K562 (cell line): ENCODE measurements around the gene ARMH1. TPM values are rescaled to one million over a fixed set of nuclear protein-coding genes. Genes with fewer than 3 reads are reported as not detected.

ENCODE experiments used
- ATF4 ChIP-seq: fragments of 450-650 bp; formaldehyde crosslinking; IDR thresholded peaks from 2 replicates; pipeline ENCODE4 v1.4.0; 2022; ENCODE audit warnings: mild to moderate bottlenecking, moderate library complexity
- CEBPG ChIP-seq, 3 experiments: fragments of 200-800 bp in 1 of 3; sonication (Bioruptor generic) in 1 of 3; sonication (generic) in 1 of 3; formaldehyde crosslinking in 1 of 3; IDR thresholded peaks in 2 of 3; conservative IDR thresholded peaks in 1 of 3; 2 replicates each; pipeline versions ENCODE4 v1.6.1 to v1.8.0; 2016 to 2022; ENCODE audit warnings: missing compliant biosample characterization in 2 of 3, missing genetic modification characterization in 2 of 3, mild to moderate bottlenecking in 1 of 3, missing genetic modification reagents in 1 of 3
- CREB3 ChIP-seq: fragments of 450-650 bp; conservative IDR thresholded peaks from 2 replicates; pipeline ENCODE4 v1.6.1; 2016; ENCODE audit warnings: missing genetic modification characterization, low read depth, mild to moderate bottlenecking, missing compliant biosample characterization, moderate library complexity
- KDM1A ChIP-seq, 2 experiments: fragments of 450-650 bp; IDR thresholded peaks; 2 replicates each; pipeline ENCODE4 v1.6.1; 2016; ENCODE audit warnings: mild to moderate bottlenecking in 2 of 2
- NCOA1 ChIP-seq: fragments of 450-650 bp; IDR thresholded peaks from 2 replicates; pipeline ENCODE4 v1.6.1; 2016; ENCODE audit warnings: low read depth
- NR2C2 ChIP-seq, 2 experiments: fragments of 200-800 bp in 1 of 2; sonication (Bioruptor generic) in 1 of 2; sonication (generic) in 1 of 2; formaldehyde crosslinking in 1 of 2; IDR thresholded peaks; 2 replicates each; pipeline versions ENCODE4 v1.6.1 to v1.8.0; 2016 to 2022; ENCODE audit warnings: mild to moderate bottlenecking in 1 of 2, missing compliant biosample characterization in 1 of 2, missing genetic modification characterization in 1 of 2, missing genetic modification reagents in 1 of 2
- SMARCA4 ChIP-seq: fragments of 450-650 bp; IDR thresholded peaks from 2 replicates; pipeline ENCODE4 v1.6.1; 2016
- TBL1XR1 ChIP-seq, 2 experiments: IDR thresholded peaks; 2 replicates each; pipeline ENCODE4 v1.6.1; 2012; ENCODE audit warnings: improper control_type of control experiment in 2 of 2, low read length in 2 of 2, mild to moderate bottlenecking in 1 of 2
- TRIM25 ChIP-seq: fragments of 450-650 bp; IDR thresholded peaks from 2 replicates; pipeline ENCODE4 v1.7.0; 2016; ENCODE audit warnings: borderline replicate concordance
- polyA plus RNA-seq, 8 experiments: library from polyadenylated mRNA; depleted of rRNA in 4 of 8; stranded (reverse) in 5 of 8; unstranded in 3 of 8; fragments of >200 nt; fragmentation: Nextera tagmentation in 2 of 8; fragmentation: Illumina TruSeq in 1 of 8; extraction: Ambion mirVana in 2 of 8; extraction: Trizol in 1 of 8; gene quantifications; 2 replicates each; pipeline versions ENCODE4 v1.2.1 to v1.2.3, GENCODE V29; 2011 to 2014; ENCODE audit warnings: inconsistent platforms in 1 of 8, missing spikeins in 1 of 8
- total RNA-seq, 7 experiments: library from RNA; depleted of rRNA in 6 of 7; stranded (reverse); fragments of >200 nt in 6 of 7; fragmentation: Illumina TruSeq in 2 of 7; extraction: Trizol in 2 of 7; gene quantifications; 2 replicates each; pipeline versions ENCODE4 v1.2.1 to v1.2.3, GENCODE V29; 2011 to 2021; ENCODE audit warnings: low replicate concordance in 1 of 7
- TF ChIP-seq, protein P1 (sequence below): fragments of 250-450 bp; sonication (Bioruptor Pico); IDR thresholded peaks from 2 replicates; pipeline ENCODE4 v1.5.0; 2022; ENCODE audit warnings: mild to moderate bottlenecking
- TF ChIP-seq, protein P2 (sequence below), 2 experiments: fragments of 450-650 bp in 1 of 2; sonication (generic) in 1 of 2; formaldehyde crosslinking in 1 of 2; IDR thresholded peaks; 2 replicates each; pipeline versions ENCODE4 v1.7.1 to v1.9.0; 2016 to 2022; ENCODE audit warnings: inconsistent platforms in 1 of 2, mild to moderate bottlenecking in 1 of 2, missing genetic modification reagents in 1 of 2

The ARMH1 gene
- total and polyA plus RNA-seq, 9 of the 15 experiments (the other 6 are each of a cell fraction or from before 2014, with no cell fraction given): 0.41 TPM; not detected in 8

GRCh38 chr1:44631333-44631646 lies 43.2 kb upstream of the ARMH1 start (continued):
- TF ChIP-seq CEBPG (CRISPR knock-in tag; IDR thresholded peaks at IDR 0.05): 0 out of 2 replicates have a peak, but pooled peaks have one; percentile 42
- no peak for TF ChIP-seq CEBPG (tag; conservative IDR thresholded peaks at IDR 0.05 in 1 of 2, IDR thresholded peaks at IDR 0.05 in 1 of 2)
- no peak for TF ChIP-seq ATF4 (CRISPR knock-in tag)
- TF ChIP-seq SMARCA4: 0 out of 2 replicates have a peak, but pooled peaks have one; percentile 31
- TF ChIP-seq, protein P1, sequence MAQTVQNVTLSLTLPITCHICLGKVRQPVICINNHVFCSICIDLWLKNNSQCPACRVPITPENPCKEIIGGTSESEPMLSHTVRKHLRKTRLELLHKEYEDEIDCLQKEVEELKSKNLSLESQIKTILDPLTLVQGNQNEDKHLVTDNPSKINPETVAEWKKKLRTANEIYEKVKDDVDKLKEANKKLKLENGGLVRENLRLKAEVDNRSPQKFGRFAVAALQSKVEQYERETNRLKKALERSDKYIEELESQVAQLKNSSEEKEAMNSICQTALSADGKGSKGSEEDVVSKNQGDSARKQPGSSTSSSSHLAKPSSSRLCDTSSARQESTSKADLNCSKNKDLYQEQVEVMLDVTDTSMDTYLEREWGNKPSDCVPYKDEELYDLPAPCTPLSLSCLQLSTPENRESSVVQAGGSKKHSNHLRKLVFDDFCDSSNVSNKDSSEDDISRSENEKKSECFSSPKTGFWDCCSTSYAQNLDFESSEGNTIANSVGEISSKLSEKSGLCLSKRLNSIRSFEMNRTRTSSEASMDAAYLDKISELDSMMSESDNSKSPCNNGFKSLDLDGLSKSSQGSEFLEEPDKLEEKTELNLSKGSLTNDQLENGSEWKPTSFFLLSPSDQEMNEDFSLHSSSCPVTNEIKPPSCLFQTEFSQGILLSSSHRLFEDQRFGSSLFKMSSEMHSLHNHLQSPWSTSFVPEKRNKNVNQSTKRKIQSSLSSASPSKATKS: no peak
- TF ChIP-seq NR2C2 (CRISPR knock-in tag; IDR thresholded peaks at IDR 0.05): no peak
- TF ChIP-seq NR2C2 (tag; IDR thresholded peaks at IDR 0.05): no peak
- no peak for TF ChIP-seq TRIM25
- TF ChIP-seq, protein P2, sequence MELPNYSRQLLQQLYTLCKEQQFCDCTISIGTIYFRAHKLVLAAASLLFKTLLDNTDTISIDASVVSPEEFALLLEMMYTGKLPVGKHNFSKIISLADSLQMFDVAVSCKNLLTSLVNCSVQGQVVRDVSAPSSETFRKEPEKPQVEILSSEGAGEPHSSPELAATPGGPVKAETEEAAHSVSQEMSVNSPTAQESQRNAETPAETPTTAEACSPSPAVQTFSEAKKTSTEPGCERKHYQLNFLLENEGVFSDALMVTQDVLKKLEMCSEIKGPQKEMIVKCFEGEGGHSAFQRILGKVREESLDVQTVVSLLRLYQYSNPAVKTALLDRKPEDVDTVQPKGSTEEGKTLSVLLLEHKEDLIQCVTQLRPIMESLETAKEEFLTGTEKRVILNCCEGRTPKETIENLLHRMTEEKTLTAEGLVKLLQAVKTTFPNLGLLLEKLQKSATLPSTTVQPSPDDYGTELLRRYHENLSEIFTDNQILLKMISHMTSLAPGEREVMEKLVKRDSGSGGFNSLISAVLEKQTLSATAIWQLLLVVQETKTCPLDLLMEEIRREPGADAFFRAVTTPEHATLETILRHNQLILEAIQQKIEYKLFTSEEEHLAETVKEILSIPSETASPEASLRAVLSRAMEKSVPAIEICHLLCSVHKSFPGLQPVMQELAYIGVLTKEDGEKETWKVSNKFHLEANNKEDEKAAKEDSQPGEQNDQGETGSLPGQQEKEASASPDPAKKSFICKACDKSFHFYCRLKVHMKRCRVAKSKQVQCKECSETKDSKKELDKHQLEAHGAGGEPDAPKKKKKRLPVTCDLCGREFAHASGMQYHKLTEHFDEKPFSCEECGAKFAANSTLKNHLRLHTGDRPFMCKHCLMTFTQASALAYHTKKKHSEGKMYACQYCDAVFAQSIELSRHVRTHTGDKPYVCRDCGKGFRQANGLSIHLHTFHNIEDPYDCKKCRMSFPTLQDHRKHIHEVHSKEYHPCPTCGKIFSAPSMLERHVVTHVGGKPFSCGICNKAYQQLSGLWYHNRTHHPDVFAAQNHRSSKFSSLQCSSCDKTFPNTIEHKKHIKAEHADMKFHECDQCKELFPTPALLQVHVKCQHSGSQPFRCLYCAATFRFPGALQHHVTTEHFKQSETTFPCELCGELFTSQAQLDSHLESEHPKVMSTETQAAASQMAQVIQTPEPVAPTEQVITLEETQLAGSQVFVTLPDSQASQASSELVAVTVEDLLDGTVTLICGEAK (IDR thresholded peaks at IDR 0.05): 0 out of 2 replicates have a peak, but pooled peaks have one; percentile 41
- TF ChIP-seq, protein P2 (CRISPR knock-in tag; IDR thresholded peaks at IDR 0.05): no peak
- no peak; a peak in 1 of 4 replicates for TF ChIP-seq TBL1XR1 (IDR thresholded peaks at IDR 0.05; ENCODE audit: low read length in 2 of 2)
- TF ChIP-seq KDM1A (IDR thresholded peaks at IDR 0.05): no peak
- TF ChIP-seq NCOA1: no peak
- 0 out of 2 replicates have a peak, but pooled peaks have one; percentile 81 for TF ChIP-seq CREB3 (tag)
